Thoracic aorta endothelial cell (primary cell): ENCODE data around the gene ZNF891. TPM values are rescaled to one million over a fixed set of nuclear protein-coding genes. Genes with fewer than 3 reads are reported as not detected.

Source experiments
- total RNA-seq: library from RNA; depleted of rRNA; stranded (reverse); fragments of >200 nt; gene quantifications from 2 replicates; pipeline ENCODE4 v1.2.3, GENCODE V29; 2012

Gene ZNF891
- 1.5 and 2.0 TPM in 2 replicates for total RNA-seq

DNA sequence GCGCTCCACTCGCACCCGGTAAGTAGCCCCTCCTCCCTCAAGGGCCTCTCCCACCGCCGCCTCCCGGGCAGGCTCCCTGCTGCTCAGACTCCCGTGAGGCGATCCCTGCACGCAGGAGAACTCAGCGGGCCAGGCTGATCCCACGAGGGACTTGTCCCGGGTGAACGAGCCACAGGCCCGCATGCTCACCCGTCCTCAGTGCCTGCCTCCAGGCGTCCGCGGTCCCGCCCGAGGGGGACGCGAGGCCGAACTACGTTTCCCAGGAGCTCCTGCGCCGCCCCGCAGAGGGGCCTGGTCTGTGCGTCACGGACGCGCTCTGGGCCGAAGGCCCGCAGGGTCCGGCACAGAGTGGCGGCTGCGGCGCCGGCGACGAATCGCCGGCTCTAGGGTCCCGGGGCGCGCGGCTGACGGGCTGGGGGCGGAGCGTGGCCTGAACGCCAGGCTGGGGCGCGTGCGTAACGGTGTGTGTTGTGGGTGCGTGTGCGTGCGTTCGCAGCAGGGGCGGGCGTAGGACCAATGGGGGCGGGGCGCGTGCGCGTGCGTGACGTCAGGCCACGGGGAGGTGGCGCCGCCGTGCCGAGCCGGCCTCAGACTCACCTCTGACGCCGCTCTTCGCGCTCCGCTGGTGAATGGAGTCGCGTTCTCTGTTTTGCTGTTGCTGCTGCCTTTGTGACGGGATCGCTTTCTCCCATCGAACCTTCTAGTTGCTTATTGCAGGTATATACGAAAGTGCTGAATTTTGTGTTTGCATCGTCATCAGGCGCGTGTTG is at the start of gene ZNF891, which contains the start of gene ZNF10:
TSS of gene ZNF891 (minus strand) at position 237 of the 770 bp plus-strand sequence. CDS start 8,356 bp downstream, outside the sequence.
TSS of gene ZNF10 (plus strand) at position 590 of the 770 bp plus-strand sequence. CDS start 13,866 bp downstream, outside the sequence.

DNA sequence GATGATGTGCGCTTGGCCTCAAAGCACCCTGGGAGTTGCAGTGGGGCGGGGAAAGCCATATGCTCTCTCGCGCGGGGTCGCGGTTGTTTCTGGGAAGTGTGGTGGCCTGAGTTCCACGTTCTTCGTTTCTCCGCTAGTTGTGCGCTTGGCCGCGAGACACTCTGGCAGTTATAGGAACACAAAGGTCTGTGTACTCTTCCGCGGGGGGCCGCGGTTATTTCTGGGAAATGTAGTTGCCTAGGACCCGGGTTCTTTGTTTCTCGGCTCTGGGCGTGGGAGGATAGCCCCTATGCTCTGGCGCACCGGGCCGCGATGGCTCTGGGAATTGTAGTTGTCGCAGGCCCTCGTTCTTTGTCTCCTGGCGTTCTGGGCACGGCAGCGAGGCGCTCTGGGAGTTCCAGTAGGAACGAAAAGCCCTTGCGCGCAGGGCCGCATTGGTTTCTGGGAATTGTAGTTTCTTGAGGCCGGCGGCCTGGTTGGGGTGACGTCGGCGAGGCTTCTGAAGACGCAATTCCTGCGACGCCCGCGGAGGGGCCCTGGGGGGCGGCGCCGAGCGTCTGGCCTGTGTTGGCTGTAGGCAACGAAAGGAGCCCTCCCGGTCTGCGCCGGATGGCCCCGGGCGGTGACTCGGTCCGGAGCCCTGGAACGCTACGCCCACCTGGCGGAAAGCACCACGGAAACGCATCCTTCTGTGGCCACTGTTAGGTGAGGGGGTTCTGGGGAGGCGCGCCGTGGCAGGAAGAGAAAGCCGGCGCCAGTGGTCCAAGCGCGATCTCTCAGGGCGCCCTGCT is 49.5 kb downstream of the ZNF891 start, which contains the start of gene ZNF140:
TSS of gene ZNF140 (plus strand) at position 556 of the 791 bp plus-strand sequence. CDS start 398 bp downstream, outside the sequence.

Other genes with a start within 250 kb of the ZNF891 start
- 52.0 and 55.9 TPM in 2 replicates for gene CHFR, start 242.7 kb downstream of the ZNF891 start, total RNA-seq
- gene ZNF605, start 174.0 kb downstream of the ZNF891 start, total RNA-seq, result 13.4 and 17.0 TPM in 2 replicates
- 11.7 and 15.8 TPM in 2 replicates for gene ZNF26, start 143.9 kb downstream of the ZNF891 start, total RNA-seq
- 34.2 and 43.8 TPM in 2 replicates for gene ZNF84, start 92.8 kb downstream of the ZNF891 start, total RNA-seq
- gene ZNF140, start 49.4 kb downstream of the ZNF891 start, total RNA-seq, result 20.8 and 23.0 TPM in 2 replicates
- gene ZNF10, start 353 bp upstream of the ZNF891 start, total RNA-seq, result 4.9 and 7.8 TPM in 2 replicates
- 22.8 and 23.4 TPM in 2 replicates for gene ZNF268, start 51.2 kb upstream of the ZNF891 start, total RNA-seq
- not detected in 2 replicates for gene ANHX, start 105.6 kb upstream of the ZNF891 start, total RNA-seq